Effector memory CD8-positive, alpha-beta T cell (primary cell): ENCODE results near the gene FHIT.

Experiments
- ATAC-seq: fragments of 150-1000 bp; cut with Tn5 transposase; replicated peaks from 2 replicates; pipeline ENCODE4 v1.10.0; 2021; ENCODE audit warnings: mild to moderate bottlenecking, moderate library complexity
- DNase-seq, 3 experiments: peaks; one replicate each; pipeline ENCODE4 v3.0.0; 2021
- H3K27ac Mint-ChIP-seq, 2 donors: one replicate each; pipeline ENCODE4 v1.8.0; 2022; ENCODE audit warnings: mild to moderate bottlenecking in 2 of 2, mixed read lengths in 2 of 2, moderate library complexity in 2 of 2
- H3K27me3 Mint-ChIP-seq, 2 donors: one replicate each; pipeline ENCODE4 v1.8.0; 2022; ENCODE audit warnings: mixed read lengths in 2 of 2
- H3K36me3 Mint-ChIP-seq: one replicate; pipeline ENCODE4 v1.8.0; 2022; ENCODE audit warnings: mild to moderate bottlenecking, moderate library complexity, mixed read lengths; ENCODE audit not compliant: insufficient read depth
- H3K4me1 Mint-ChIP-seq, 2 donors: one replicate each; pipeline ENCODE4 v1.8.0; 2022; ENCODE audit warnings: low read depth in 2 of 2, mixed read lengths in 2 of 2
- H3K4me3 Mint-ChIP-seq, 2 donors: one replicate each; pipeline ENCODE4 v1.8.0; 2022; ENCODE audit warnings: mild to moderate bottlenecking in 2 of 2, mixed read lengths in 2 of 2, moderate library complexity in 2 of 2
- H3K9me3 Mint-ChIP-seq, 2 donors: one replicate each; pipeline ENCODE4 v1.8.0; 2022; ENCODE audit warnings: mixed read lengths in 2 of 2

FHIT gene

DNA sequence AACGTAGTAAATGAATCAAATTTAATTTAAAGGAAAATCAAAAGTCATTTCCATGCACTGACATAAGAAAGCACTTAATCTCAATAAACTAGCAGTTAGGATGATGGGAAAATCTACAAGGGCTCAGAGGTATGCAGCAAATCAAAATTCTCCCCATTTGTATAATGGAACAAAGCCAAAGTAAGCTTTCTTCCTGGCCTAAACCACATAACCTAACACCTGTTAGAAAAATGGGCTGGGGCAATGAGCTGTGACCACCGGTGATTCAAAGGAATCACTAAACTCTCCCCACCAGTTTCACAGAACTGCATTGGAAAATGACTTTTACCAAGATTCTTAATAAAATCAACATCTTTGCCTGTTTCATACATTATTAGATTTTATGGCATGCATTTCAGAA lies 1024.3 kb downstream of the FHIT start:
- DNase-seq (no peak), ATAC-seq (no peak)
- Mint-ChIP-seq H3K9me3 (no peaks in the 10 kb centered on the region), H3K36me3 (no peaks in the 10 kb centered on the region), H3K4me1 (no peaks in the 10 kb centered on the region), H3K4me3 (no peak overlapping the region), H3K27ac (no peak overlapping the region), H3K27me3 (peaks cover 12 to 28% of the 10 kb centered on the region in 2 donors)

DNA sequence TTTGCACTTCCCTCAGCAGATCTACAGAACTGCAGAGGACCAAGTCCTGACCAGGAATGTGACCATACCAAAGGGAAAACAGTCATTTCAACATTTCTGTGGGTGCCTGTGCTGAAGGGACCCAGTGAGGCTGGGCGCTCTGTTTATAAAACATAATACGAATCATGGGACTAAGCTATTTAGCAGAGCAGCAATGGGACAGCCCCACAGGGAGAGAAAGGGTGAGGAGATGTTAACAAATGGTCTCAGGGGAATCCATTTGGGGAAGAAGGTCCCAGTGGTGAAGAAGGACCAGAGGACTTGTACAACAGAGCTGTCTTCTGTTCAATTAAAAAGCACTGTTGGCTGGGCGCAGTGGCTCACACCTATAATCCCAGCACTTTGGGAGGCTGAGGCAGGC lies 1025.4 kb downstream of the FHIT start:
- no peaks in the 10 kb centered on the region for H3K4me1 Mint-ChIP-seq
- H3K27me3 Mint-ChIP-seq, result peaks cover 12 to 28% of the 10 kb centered on the region in 2 donors
- ATAC-seq (no peak), DNase-seq (no peak)
- no peak overlapping the region for H3K4me3 Mint-ChIP-seq
- no peaks in the 10 kb centered on the region for H3K9me3 Mint-ChIP-seq
- H3K36me3 Mint-ChIP-seq, result no peaks in the 10 kb centered on the region
- H3K27ac Mint-ChIP-seq, result no peak overlapping the region

DNA sequence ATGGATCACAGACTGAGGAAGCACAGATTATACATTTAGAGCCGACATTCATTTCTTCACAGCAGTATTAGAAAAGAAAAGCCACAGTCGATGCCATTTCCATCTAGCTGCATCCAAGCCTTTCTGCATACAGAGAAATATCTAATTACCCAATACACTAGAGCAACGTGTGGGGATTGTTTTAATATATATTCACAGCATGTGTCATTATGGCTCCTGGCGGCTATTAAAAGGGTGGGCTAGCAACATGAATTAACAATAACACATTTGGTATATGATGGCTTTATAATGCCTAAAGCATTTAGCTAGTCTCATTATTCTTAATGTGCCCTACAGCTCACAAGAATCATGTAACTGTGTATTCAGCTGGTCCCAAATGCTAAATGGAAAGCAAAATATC lies 1030.5 kb downstream of the FHIT start:
- no peak overlapping the region for H3K27ac Mint-ChIP-seq
- no peaks in the 10 kb centered on the region for H3K4me1 Mint-ChIP-seq
- ATAC-seq (no peak), DNase-seq (no peak)
- no peak overlapping the region for H3K4me3 Mint-ChIP-seq
- H3K9me3 Mint-ChIP-seq, result no peaks in the 10 kb centered on the region
- H3K36me3 Mint-ChIP-seq, result no peaks in the 10 kb centered on the region
- H3K27me3 Mint-ChIP-seq, result peaks cover 12 to 27% of the 10 kb centered on the region in 2 donors

DNA sequence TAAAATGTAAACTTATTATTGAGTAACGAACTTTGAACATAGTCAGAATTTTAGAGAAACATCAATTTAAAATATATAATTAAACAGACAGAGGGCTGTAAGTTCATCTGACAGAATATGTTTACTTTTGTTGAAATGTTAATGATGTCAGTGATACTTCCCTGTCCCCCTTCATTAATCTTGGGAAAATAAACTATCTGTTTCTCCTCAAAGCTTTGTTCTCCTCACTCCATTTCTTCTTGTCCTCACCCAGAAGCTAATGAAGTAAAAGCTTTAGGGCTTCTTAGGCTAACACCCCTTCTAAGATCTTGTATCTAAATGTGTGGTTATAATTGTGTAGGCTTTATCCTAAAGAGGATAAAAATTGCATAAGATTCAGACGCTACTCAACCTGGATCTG lies 1031.8 kb downstream of the FHIT start:
- H3K4me3 Mint-ChIP-seq, result no peak overlapping the region
- no peak for ATAC-seq
- H3K27ac Mint-ChIP-seq, result no peak overlapping the region
- H3K4me1 Mint-ChIP-seq, result no peaks in the 10 kb centered on the region
- DNase-seq, result no peak
- peaks cover 7 to 17% of the 10 kb centered on the region in 2 donors for H3K27me3 Mint-ChIP-seq
- H3K36me3 Mint-ChIP-seq, result no peaks in the 10 kb centered on the region
- H3K9me3 Mint-ChIP-seq, result no peaks in the 10 kb centered on the region

DNA sequence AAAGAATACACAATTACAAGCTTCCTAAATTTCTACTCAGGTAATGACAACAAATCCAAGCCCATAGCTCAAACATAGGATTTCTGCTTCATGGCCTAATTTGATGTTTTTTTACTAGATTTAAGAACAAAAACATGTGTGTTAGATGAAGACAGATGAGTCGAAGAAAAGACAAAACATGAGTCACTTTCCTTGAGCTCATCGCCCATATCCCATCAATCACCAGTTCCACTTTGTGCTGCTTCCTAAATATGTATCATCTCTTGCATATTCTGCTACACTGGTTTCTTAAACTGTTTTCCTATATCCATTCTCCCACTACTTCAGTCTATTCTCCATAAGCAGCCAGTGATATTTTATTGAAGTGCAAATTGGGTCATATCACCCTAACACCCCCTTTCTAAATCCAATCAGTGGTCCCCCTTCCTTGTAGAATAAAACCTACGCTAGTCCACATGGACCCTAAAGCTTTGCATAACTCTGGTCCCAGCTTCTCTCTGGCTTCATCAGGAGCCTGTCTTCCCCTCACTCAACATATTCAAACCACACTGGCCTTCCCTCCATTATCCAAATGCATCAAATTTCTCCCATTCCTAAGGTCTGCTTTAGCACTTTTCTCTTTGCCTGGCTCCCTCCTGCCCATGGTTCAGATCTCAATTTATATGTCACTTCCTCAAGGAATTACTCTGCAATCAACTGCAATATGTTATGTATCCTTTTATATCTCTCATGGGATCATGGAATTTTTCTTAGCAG lies 1033.9 kb downstream of the FHIT start:
- DNase-seq (no peak), ATAC-seq (no peak)
- Mint-ChIP-seq H3K27ac (no peak overlapping the region), H3K9me3 (no peaks in the 10 kb centered on the region), H3K27me3 (no peaks in the 10 kb centered on the region), H3K4me3 (no peak overlapping the region), H3K36me3 (no peaks in the 10 kb centered on the region), H3K4me1 (no peaks in the 10 kb centered on the region)

DNA sequence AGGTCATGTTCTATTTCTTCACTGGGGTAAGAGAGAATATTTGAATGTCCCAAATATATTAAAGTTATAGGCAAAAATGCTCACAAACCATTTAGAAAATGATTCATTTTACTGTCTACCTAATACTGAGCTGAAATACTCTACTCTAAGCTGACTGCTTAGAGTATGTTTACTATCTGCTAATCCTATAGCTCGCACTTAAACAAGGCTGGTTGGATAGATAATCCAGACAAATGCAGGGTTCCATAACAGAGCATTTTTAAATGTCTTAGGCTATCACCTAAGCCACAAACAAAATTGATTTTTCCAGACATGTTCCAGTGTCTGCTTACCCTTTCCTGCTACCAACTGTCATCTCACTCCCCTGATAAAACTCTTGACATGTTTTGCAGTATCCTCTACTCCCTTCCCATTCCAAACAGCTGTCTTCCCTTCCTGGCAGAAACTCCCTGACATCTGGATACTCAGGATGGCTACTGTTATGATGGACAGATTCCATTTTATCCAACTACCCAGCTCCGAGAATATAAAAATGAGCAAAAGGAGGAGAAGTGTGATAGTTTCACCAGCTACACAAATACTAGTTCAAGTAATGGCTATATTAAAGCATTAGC lies 1034.7 kb downstream of the FHIT start:
- ATAC-seq (no peak), DNase-seq (no peak)
- no peaks in the 10 kb centered on the region for H3K27me3 Mint-ChIP-seq
- H3K4me3 Mint-ChIP-seq, result no peak overlapping the region
- H3K36me3 Mint-ChIP-seq, result no peaks in the 10 kb centered on the region
- H3K4me1 Mint-ChIP-seq, result no peaks in the 10 kb centered on the region
- H3K27ac Mint-ChIP-seq, result no peak overlapping the region
- no peaks in the 10 kb centered on the region for H3K9me3 Mint-ChIP-seq

DNA sequence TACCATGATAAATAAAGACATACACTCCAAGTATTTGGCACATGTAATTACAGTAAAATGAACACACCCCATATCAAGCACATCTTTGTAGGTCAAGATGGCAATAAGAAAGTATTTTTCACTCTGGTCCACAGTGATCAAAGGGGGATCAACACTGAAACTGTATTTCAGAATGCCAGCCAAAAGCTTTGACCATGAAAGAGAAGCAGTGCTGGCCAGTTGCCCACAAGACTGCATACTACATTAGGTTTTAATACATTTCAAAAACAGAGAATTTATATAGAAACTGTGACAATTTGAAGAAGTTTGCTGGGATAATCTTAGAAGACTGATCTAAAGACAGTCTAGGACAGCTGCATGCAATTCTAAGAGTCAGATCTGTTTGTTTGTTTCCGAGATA lies 1035.3 kb downstream of the FHIT start:
- no peaks in the 10 kb centered on the region for H3K9me3 Mint-ChIP-seq
- ATAC-seq, result no peak
- DNase-seq, result no peak
- no peak overlapping the region for H3K27ac Mint-ChIP-seq
- H3K27me3 Mint-ChIP-seq, result no peaks in the 10 kb centered on the region
- H3K4me3 Mint-ChIP-seq, result no peak overlapping the region
- H3K4me1 Mint-ChIP-seq, result no peaks in the 10 kb centered on the region
- H3K36me3 Mint-ChIP-seq, result no peaks in the 10 kb centered on the region

DNA sequence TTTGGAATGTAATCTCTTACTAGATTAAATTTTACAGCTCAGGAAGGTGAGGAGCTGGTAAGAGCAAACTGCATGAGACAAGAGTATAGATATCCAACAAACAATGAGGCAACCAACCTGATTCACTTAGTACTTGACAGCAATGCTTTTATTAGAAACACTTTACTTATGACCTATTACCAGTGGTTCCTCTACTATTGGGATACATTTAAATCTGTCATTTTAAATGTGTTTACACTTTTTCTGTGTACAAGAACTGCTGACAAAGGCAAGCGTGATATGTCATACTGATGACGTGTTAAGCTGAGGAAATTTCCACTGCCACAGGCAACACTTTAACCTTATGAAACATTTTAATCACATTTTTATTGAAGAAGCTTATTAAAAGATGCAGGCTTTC lies 1043.3 kb downstream of the FHIT start:
- H3K4me3 Mint-ChIP-seq, result no peak overlapping the region
- ATAC-seq (no peak), DNase-seq (no peak)
- H3K9me3 Mint-ChIP-seq, result peaks cover 0 to 2% of the 10 kb centered on the region in 2 donors
- H3K36me3 Mint-ChIP-seq, result no peaks in the 10 kb centered on the region
- no peaks in the 10 kb centered on the region for H3K4me1 Mint-ChIP-seq
- H3K27ac Mint-ChIP-seq, result no peak overlapping the region
- no peaks in the 10 kb centered on the region for H3K27me3 Mint-ChIP-seq

DNA sequence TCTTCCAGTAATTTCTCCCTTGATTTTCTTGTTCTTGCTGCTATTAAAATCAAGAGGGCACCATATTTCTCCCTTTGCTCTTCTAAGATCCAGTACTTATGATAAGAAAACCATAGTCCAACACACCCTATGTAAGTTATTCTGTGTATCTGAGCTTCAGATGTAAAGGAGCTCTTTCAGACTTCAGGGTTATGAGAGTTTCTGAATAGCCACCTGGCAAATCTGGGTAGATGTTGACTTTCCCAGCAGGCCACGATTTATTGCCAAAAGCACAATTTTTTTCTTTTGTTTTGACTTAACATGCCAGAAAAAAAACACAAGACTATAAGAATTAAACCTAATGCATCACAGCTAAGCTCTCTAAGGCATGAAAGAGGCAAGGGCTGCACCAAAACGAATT lies 1045.0 kb downstream of the FHIT start:
- Mint-ChIP-seq H3K9me3 (peaks cover 0 to 2% of the 10 kb centered on the region in 2 donors), H3K4me3 (no peak overlapping the region), H3K4me1 (no peaks in the 10 kb centered on the region), H3K27ac (no peak overlapping the region), H3K27me3 (no peaks in the 10 kb centered on the region), H3K36me3 (no peaks in the 10 kb centered on the region)
- DNase-seq (no peak), ATAC-seq (no peak)

DNA sequence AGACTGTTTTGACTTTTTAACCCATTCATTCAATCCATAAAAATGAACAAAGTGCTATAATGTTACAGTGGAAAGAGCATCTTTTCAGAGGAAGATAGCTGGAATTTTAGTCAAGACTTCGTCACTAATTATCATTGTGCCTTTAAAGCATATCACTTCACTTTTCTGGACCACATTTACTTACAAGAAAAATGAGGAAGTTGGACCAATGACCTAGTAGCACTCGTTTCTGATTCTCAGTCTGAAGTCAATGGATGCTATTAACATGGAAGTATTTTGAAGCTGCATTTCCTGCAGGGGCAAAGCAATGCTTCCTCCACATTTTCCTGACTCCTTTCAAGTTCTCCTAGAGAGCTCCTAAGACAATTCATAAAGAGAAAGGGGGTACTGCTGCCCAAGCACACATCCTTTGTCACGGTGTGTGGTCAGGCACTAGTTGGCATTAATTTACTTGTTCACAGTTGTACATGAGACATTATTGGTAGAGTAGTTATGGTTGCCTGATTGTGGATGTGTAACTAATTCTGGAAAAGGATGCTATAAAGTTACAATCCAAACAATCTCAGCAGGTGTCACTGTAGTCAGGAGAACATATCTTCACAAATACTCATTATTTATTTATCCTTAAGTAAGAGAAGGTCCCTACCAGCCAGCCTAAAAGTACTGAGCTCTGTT lies 1049.1 kb downstream of the FHIT start:
- Mint-ChIP-seq H3K27me3 (no peaks in the 10 kb centered on the region), H3K9me3 (no peaks in the 10 kb centered on the region), H3K4me3 (no peak overlapping the region), H3K36me3 (no peaks in the 10 kb centered on the region), H3K4me1 (no peaks in the 10 kb centered on the region), H3K27ac (no peak overlapping the region)
- DNase-seq (no peak), ATAC-seq (no peak)

DNA sequence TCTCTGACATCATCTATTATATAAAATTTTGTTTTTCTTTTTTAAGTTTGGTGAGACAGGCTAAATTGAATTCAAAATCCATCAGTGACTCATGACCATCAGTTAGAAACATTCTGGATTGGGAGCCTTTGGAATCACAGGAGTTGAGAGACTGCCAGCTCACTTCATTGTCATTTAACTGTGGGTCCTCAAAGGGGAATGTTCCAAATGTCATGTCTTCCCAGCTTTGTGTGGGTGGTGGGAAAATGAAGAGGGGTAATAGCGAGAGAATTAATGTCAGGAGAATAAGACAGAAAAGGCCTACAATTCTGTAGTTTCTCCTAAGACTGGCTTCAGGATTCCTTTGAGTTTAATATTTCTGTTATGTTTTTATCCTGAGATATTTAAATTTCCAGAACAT lies 1051.9 kb downstream of the FHIT start:
- no peak for DNase-seq
- no peaks in the 10 kb centered on the region for H3K27me3 Mint-ChIP-seq
- no peaks in the 10 kb centered on the region for H3K36me3 Mint-ChIP-seq
- no peak overlapping the region for H3K4me3 Mint-ChIP-seq
- H3K9me3 Mint-ChIP-seq, result peaks cover 0 to 1% of the 10 kb centered on the region in 2 donors
- H3K27ac Mint-ChIP-seq, result no peak overlapping the region
- no peak for ATAC-seq
- no peaks in the 10 kb centered on the region for H3K4me1 Mint-ChIP-seq

DNA sequence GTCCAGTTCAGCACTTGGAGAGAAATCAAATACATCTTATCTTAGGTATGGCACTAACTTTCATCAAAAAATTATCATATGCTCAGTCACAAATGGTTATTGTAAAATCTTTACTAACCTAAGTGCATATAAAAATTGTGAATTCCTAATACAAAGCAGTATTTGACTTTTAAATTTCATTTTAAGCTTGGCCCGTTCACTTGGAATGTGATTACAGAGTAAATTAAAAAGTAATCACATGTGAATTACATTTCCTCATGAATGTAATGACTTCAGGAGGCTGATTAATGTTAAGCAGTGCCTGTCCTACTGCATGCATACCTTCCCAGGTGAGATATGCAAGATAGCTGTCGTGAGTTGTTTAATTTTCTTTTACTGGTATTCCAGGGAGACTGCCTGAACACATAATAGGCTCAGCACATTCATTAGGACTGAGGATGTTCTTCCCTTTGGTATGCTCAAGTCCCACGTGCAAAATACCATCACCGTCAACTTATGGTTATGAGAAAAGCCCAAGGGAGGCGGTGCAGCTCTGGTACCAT lies 1053.0 kb downstream of the FHIT start:
- H3K27me3 Mint-ChIP-seq, result no peaks in the 10 kb centered on the region
- peaks cover 0 to 2% of the 10 kb centered on the region in 2 donors for H3K9me3 Mint-ChIP-seq
- DNase-seq (no peak), ATAC-seq (no peak)
- H3K4me3 Mint-ChIP-seq, result no peak overlapping the region
- H3K36me3 Mint-ChIP-seq, result no peaks in the 10 kb centered on the region
- H3K27ac Mint-ChIP-seq, result no peak overlapping the region
- no peaks in the 10 kb centered on the region for H3K4me1 Mint-ChIP-seq

DNA sequence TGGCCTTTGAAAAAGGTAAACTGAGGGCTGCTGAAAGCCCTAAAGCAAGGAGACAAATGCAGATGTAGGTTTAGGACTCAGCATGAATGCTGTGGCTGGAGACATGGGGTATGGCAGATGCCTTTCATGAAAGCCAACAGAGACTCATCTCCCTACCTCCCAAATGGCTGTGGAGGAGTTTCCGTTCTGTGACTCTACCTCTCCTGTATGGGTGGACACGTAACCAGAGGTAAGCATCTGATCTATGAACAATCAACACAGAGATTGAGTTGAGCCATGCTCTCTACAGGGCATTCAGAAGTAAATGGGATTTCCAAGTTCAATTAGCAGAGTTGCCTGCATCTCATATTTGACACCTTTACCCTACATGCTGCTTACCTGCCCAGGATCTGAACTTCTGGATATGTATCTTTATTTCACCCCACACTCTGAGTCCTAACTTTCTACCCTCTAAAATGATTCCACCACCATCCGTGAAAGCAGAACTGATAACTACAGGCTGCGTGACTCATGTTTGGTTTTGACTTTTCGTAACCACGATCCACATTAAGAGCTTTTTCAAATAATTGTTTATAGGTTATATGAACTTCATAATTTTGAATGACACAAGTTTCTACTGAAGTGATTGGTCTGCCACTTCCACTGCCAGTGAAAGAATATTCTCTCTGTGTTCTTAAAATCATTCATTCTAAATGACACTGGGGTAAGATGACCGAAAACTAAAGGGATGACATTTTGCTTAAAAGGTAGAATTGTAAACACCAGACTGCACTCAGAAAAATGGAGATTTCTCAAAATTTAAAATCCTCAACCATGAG lies 1058.7 kb downstream of the FHIT start:
- DNase-seq, result no peak
- H3K27ac Mint-ChIP-seq, result no peak overlapping the region
- H3K27me3 Mint-ChIP-seq, result peaks cover 10 to 14% of the 10 kb centered on the region in 2 donors
- no peak overlapping the region for H3K4me3 Mint-ChIP-seq
- no peak for ATAC-seq
- H3K9me3 Mint-ChIP-seq, result peaks cover 0 to 2% of the 10 kb centered on the region in 2 donors
- peaks cover 0 to 2% of the 10 kb centered on the region in 2 donors for H3K4me1 Mint-ChIP-seq
- H3K36me3 Mint-ChIP-seq, result no peaks in the 10 kb centered on the region
